WTC11 (cell line): Measurements from ENCODE around the gene CCDC136. TPM values are rescaled to one million over a fixed set of nuclear protein-coding genes. Genes with fewer than 3 reads are reported as not detected.

Experiments used
- ATAC-seq: fragments of 200-7000 bp; cut with Tn5 transposase; 2 replicates; pipeline ENCODE4 v1.10.0; 2021; ENCODE audit warnings: mild to moderate bottlenecking, moderate library complexity
- CTCF ChIA-PET: fragments of 300-600 bp; sonication (Branson Sonifier 250); formaldehyde crosslinking; loops from one replicate; lab custom pipeline; 2021; ENCODE audit warnings: antibody characterized with exemption; lab: Charles Lee
- POLR2A ChIA-PET: fragments of 350-600 bp; sonication (Branson Sonifier 250); formaldehyde crosslinking; loops from one replicate; lab custom pipeline; 2021; ENCODE audit warnings: antibody characterized with exemption; lab: Charles Lee
- DNase-seq: peaks from one replicate; pipeline ENCODE4 v3.0.0; 2021; ENCODE audit warnings: low spot score
- H3K27ac Mint-ChIP-seq: 2 replicates; pipeline ENCODE4 v1.8.0; 2021; ENCODE audit warnings: mixed read lengths
- H3K27me3 Mint-ChIP-seq: 2 replicates; pipeline ENCODE4 v1.8.0; 2021; ENCODE audit warnings: low read depth, mild to moderate bottlenecking, moderate library complexity, mixed read lengths
- H3K36me3 Mint-ChIP-seq: 2 replicates; pipeline ENCODE4 v1.8.0; 2021; ENCODE audit warnings: mixed read lengths
- H3K4me1 Mint-ChIP-seq: 2 replicates; pipeline ENCODE4 v1.8.0; 2022; ENCODE audit warnings: mixed read lengths
- H3K4me3 Mint-ChIP-seq: 2 replicates; pipeline ENCODE4 v1.8.0; 2021; ENCODE audit warnings: mild to moderate bottlenecking, moderate library complexity, mixed read lengths
- H3K9me3 Mint-ChIP-seq: 2 replicates; pipeline ENCODE4 v1.8.0; 2021; ENCODE audit warnings: mixed read lengths
- CBFB ChIP-seq: sonication (generic); formaldehyde crosslinking; IDR thresholded peaks from 2 replicates; pipeline ENCODE4 v1.8.1; 2022; ENCODE audit warnings: mild to moderate bottlenecking, low read depth, missing genetic modification reagents
- CREM ChIP-seq: sonication (generic); formaldehyde crosslinking; IDR thresholded peaks from 2 replicates; pipeline ENCODE4 v1.8.1; 2022; ENCODE audit warnings: mild to moderate bottlenecking, missing genetic modification reagents, moderate library complexity
- ESRRA ChIP-seq: sonication (generic); formaldehyde crosslinking; IDR thresholded peaks from 2 replicates; pipeline ENCODE4 v1.8.1; 2022; ENCODE audit warnings: mild to moderate bottlenecking, missing genetic modification reagents, borderline replicate concordance
- HMGA2 ChIP-seq: fragments of 250-450 bp; sonication (Bioruptor Pico); IDR thresholded peaks from 2 replicates; pipeline ENCODE4 v1.4.0; 2021; ENCODE audit warnings: mild to moderate bottlenecking, moderate library complexity
- KAT7 ChIP-seq: sonication (generic); formaldehyde crosslinking; IDR thresholded peaks from 2 replicates; pipeline ENCODE4 v1.8.1; 2023; ENCODE audit warnings: missing genetic modification reagents, mild to moderate bottlenecking, borderline replicate concordance
- NFYB ChIP-seq: sonication (generic); formaldehyde crosslinking; conservative IDR thresholded peaks from 2 replicates; pipeline ENCODE4 v1.8.0; 2022; ENCODE audit warnings: low read depth, missing genetic modification reagents
- SMAD4 ChIP-seq: sonication (generic); formaldehyde crosslinking; IDR thresholded peaks from 2 replicates; pipeline ENCODE4 v1.8.0; 2022; ENCODE audit warnings: mild to moderate bottlenecking, missing genetic modification reagents
- TEAD1 ChIP-seq: sonication (generic); formaldehyde crosslinking; IDR thresholded peaks from 2 replicates; pipeline ENCODE4 v1.8.0; 2022; ENCODE audit warnings: mild to moderate bottlenecking, missing genetic modification reagents
- ZNF121 ChIP-seq: sonication (generic); formaldehyde crosslinking; IDR thresholded peaks from 2 replicates; pipeline ENCODE4 v1.8.0; 2023; ENCODE audit warnings: missing genetic modification reagents
- ZNF232 ChIP-seq: sonication (generic); formaldehyde crosslinking; IDR thresholded peaks from 2 replicates; pipeline ENCODE4 v1.8.0; 2022; ENCODE audit warnings: mild to moderate bottlenecking, missing genetic modification reagents
- ZNF263 ChIP-seq: sonication (generic); formaldehyde crosslinking; IDR thresholded peaks from 2 replicates; pipeline ENCODE4 v1.8.1; 2022; ENCODE audit warnings: low read depth, mild to moderate bottlenecking, moderate library complexity, missing genetic modification reagents
- total RNA-seq: library from RNA; stranded (reverse); gene quantifications from 3 replicates; pipeline ENCODE4 v1.2.3, GENCODE V29; 2021
- TF ChIP-seq, protein P1 (sequence below): sonication (generic); formaldehyde crosslinking; IDR thresholded peaks from 2 replicates; pipeline ENCODE4 v1.8.1; 2022; ENCODE audit warnings: mild to moderate bottlenecking, missing genetic modification reagents, moderate library complexity, borderline replicate concordance
- TF ChIP-seq, protein P2 (sequence below): sonication (generic); formaldehyde crosslinking; IDR thresholded peaks from 2 replicates; pipeline ENCODE4 v1.8.1; 2023; ENCODE audit warnings: mild to moderate bottlenecking, missing genetic modification reagents, moderate library complexity
- TF ChIP-seq, protein P3 (sequence below): sonication (generic); formaldehyde crosslinking; IDR thresholded peaks from 2 replicates; pipeline ENCODE4 v1.8.1; 2023; ENCODE audit warnings: mild to moderate bottlenecking, missing genetic modification reagents
- TF ChIP-seq, protein P4 (sequence below): sonication (generic); formaldehyde crosslinking; IDR thresholded peaks from 2 replicates; pipeline ENCODE4 v1.8.1; 2022; ENCODE audit warnings: missing genetic modification reagents, borderline replicate concordance
- TF ChIP-seq, protein P5 (sequence below): fragments of 250-450 bp; sonication (Bioruptor Pico); IDR thresholded peaks from 2 replicates; pipeline ENCODE4 v1.8.0; 2021; ENCODE audit warnings: mild to moderate bottlenecking
- TF ChIP-seq, protein P6 (sequence below): sonication (generic); formaldehyde crosslinking; IDR thresholded peaks from 2 replicates; pipeline ENCODE4 v1.8.0; 2022; ENCODE audit warnings: mild to moderate bottlenecking, missing genetic modification reagents
- TF ChIP-seq, protein P7 (sequence below): fragments of 250-450 bp; sonication (Bioruptor Pico); IDR thresholded peaks from 2 replicates; pipeline ENCODE4 v1.9.0; 2021; ENCODE audit warnings: mild to moderate bottlenecking

Gene CCDC136
- total RNA-seq, 1 experiment from 2014 or later: 51.0 TPM

DNA sequence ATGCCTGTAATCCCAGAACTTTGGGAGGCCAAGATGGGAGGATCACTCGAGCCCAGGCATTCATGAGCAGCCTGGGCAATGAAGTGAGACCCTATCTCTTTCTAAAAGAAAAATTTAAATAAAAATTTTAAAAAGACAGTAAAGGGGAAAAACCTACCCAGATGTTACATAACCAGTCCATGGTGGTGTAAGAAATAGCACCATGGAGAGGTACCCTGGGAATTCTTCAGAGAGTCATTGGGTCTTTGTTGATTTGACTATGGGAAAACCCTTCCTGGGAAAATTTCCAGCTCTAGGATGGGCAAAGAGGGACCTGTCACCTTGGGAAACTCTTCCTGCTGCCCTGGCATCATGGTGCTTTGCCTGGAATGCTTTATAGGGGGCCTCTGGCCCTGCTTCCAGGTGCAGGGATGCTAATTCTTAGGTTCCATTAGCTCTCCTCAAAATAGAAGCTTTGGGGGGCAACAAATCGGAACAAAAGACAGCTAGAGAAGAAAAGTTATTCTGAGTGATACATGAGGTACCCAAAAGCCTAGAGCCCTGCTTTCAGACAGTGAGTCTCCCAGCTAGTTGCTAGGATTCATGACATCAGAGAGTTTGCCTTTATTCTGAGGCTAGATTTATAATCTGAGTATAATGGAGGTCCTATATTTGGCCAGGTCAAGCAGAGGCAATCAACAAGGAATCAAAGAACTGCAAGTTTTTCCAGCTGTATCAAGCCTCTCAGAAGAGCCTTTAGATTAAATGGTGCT lies 10.1 kb downstream of the CCDC136 start:
- Mint-ChIP-seq H3K9me3 (peaks cover 3% of the 10 kb centered on the region; the same call in 1 of the 2 replicates), H3K4me1 (peaks cover 14% of the 10 kb centered on the region), H3K36me3 (peaks cover 42% of the 10 kb centered on the region), H3K4me3 (no peak overlapping the region), H3K27me3 (no peaks in the 10 kb centered on the region), H3K27ac (no peak overlapping the region)
- POLR2A ChIA-PET: no interaction called here
- TF ChIP-seq NFYB (CRISPR knock-in tag) (no peak), CREM (CRISPR knock-in tag) (no peak), KAT7 (no peak), TEAD1 (CRISPR knock-in tag) (no peak), SMAD4 (no peak)
- TF ChIP-seq, protein P1, sequence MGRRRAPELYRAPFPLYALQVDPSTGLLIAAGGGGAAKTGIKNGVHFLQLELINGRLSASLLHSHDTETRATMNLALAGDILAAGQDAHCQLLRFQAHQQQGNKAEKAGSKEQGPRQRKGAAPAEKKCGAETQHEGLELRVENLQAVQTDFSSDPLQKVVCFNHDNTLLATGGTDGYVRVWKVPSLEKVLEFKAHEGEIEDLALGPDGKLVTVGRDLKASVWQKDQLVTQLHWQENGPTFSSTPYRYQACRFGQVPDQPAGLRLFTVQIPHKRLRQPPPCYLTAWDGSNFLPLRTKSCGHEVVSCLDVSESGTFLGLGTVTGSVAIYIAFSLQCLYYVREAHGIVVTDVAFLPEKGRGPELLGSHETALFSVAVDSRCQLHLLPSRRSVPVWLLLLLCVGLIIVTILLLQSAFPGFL (CRISPR knock-in tag): no peak
- no peak for DNase-seq
- CTCF ChIA-PET: interaction anchor here (1.7 kb wide), 1 partner anchor 33 kb away, joined by 3 read pairs; no protein-coding TSS in a partner anchor
- ATAC-seq: no peak

DNA sequence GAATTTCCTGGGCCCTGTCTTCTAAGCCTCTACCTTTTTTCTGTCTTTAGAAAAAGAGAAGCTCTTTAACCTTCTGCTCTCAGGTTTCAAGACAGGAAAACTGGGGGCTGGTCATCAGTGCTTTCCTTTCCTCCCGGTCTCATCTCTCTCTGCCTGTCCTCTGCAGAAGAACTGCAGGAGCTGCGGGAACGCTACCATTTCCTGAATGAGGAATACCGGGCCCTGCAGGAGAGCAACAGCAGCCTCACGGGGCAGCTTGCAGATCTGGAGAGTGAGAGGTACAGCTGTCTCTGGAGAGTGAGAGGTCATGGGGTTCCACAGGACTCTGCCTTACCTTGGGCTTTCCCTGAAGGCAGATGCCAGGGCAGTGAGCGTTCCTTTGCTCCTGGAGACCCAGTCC lies 12.7 kb downstream of the CCDC136 start:
- POLR2A ChIA-PET: interaction anchor here (0.5 to 1.4 kb wide), 2 partner anchors 12 to 229 kb away, joined by 3 to 6 read pairs; no protein-coding TSS in a partner anchor
- peaks cover 34% of the 10 kb centered on the region for H3K36me3 Mint-ChIP-seq
- H3K9me3 Mint-ChIP-seq: no peaks in the 10 kb centered on the region
- H3K4me1 Mint-ChIP-seq: peaks cover 8% of the 10 kb centered on the region
- peak overlapping the region; percentile 72 for H3K27ac Mint-ChIP-seq
- CTCF ChIA-PET: interaction anchor here (0.7 to 1.1 kb wide), 5 partner anchors 10 to 107 kb away, joined by 3 to 4 read pairs (median 3); partner anchors contain the start of gene KCP
- no peaks in the 10 kb centered on the region for H3K27me3 Mint-ChIP-seq
- ATAC-seq (peak; percentile 77), DNase-seq (no peak)
- TF ChIP-seq, protein P2, sequence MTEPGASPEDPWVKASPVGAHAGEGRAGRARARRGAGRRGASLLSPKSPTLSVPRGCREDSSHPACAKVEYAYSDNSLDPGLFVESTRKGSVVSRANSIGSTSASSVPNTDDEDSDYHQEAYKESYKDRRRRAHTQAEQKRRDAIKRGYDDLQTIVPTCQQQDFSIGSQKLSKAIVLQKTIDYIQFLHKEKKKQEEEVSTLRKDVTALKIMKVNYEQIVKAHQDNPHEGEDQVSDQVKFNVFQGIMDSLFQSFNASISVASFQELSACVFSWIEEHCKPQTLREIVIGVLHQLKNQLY (CRISPR knock-in tag): no peak
- no peak overlapping the region for H3K4me3 Mint-ChIP-seq

DNA sequence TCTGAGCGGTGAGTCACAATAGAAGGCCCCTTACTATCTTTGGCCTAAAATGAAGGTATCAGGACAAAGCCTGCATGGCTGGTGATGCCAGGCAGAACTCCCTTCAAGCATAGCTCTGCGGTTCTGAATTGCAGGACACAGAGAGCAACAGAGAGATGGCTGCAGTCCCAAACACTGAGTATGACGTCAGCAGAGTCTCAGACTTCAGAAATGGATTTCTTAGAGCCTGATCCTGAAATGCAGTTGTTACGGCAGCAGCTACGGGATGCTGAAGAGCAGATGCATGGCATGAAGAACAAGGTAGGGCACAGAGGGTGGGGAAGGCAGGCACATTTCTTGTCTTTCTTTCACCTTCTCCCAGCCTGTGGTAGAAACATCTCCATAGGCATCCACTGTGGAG lies 13.5 kb downstream of the CCDC136 start:
- H3K36me3 Mint-ChIP-seq: peaks cover 37% of the 10 kb centered on the region
- H3K4me1 Mint-ChIP-seq: peaks cover 8% of the 10 kb centered on the region
- H3K9me3 Mint-ChIP-seq: no peaks in the 10 kb centered on the region
- H3K27ac Mint-ChIP-seq: peak overlapping the region; percentile 49; the same call in 1 of the 2 replicates
- DNase-seq: no peak
- no peaks in the 10 kb centered on the region for H3K27me3 Mint-ChIP-seq
- H3K4me3 Mint-ChIP-seq: no peak overlapping the region
- ChIA-PET CTCF (no interaction called here), POLR2A (interaction anchor here (1.4 kb wide), 1 partner anchor 13 kb away, joined by 3 read pairs; no protein-coding TSS in a partner anchor)
- no peak for ATAC-seq
- TF ChIP-seq ZNF232 (CRISPR knock-in tag) (no peak), ZNF121 (no peak), HMGA2 (no peak), CBFB (no peak), CREM (CRISPR knock-in tag) (no peak), ESRRA (no peak), ZNF263 (CRISPR knock-in tag) (no peak)
- TF ChIP-seq, protein P3, sequence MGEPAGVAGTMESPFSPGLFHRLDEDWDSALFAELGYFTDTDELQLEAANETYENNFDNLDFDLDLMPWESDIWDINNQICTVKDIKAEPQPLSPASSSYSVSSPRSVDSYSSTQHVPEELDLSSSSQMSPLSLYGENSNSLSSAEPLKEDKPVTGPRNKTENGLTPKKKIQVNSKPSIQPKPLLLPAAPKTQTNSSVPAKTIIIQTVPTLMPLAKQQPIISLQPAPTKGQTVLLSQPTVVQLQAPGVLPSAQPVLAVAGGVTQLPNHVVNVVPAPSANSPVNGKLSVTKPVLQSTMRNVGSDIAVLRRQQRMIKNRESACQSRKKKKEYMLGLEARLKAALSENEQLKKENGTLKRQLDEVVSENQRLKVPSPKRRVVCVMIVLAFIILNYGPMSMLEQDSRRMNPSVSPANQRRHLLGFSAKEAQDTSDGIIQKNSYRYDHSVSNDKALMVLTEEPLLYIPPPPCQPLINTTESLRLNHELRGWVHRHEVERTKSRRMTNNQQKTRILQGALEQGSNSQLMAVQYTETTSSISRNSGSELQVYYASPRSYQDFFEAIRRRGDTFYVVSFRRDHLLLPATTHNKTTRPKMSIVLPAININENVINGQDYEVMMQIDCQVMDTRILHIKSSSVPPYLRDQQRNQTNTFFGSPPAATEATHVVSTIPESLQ (CRISPR knock-in tag): no peak
- TF ChIP-seq, protein P4, sequence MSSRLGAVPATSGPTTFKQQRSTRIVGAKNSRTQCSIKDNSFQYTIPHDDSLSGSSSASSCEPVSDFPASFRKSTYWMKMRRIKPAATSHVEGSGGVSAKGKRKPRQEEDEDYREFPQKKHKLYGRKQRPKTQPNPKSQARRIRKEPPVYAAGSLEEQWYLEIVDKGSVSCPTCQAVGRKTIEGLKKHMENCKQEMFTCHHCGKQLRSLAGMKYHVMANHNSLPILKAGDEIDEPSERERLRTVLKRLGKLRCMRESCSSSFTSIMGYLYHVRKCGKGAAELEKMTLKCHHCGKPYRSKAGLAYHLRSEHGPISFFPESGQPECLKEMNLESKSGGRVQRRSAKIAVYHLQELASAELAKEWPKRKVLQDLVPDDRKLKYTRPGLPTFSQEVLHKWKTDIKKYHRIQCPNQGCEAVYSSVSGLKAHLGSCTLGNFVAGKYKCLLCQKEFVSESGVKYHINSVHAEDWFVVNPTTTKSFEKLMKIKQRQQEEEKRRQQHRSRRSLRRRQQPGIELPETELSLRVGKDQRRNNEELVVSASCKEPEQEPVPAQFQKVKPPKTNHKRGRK (CRISPR knock-in tag): no peak
- TF ChIP-seq, protein P5, sequence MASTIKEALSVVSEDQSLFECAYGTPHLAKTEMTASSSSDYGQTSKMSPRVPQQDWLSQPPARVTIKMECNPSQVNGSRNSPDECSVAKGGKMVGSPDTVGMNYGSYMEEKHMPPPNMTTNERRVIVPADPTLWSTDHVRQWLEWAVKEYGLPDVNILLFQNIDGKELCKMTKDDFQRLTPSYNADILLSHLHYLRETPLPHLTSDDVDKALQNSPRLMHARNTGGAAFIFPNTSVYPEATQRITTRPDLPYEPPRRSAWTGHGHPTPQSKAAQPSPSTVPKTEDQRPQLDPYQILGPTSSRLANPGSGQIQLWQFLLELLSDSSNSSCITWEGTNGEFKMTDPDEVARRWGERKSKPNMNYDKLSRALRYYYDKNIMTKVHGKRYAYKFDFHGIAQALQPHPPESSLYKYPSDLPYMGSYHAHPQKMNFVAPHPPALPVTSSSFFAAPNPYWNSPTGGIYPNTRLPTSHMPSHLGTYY (CRISPR knock-in tag): no peak
- TF ChIP-seq, protein P6, sequence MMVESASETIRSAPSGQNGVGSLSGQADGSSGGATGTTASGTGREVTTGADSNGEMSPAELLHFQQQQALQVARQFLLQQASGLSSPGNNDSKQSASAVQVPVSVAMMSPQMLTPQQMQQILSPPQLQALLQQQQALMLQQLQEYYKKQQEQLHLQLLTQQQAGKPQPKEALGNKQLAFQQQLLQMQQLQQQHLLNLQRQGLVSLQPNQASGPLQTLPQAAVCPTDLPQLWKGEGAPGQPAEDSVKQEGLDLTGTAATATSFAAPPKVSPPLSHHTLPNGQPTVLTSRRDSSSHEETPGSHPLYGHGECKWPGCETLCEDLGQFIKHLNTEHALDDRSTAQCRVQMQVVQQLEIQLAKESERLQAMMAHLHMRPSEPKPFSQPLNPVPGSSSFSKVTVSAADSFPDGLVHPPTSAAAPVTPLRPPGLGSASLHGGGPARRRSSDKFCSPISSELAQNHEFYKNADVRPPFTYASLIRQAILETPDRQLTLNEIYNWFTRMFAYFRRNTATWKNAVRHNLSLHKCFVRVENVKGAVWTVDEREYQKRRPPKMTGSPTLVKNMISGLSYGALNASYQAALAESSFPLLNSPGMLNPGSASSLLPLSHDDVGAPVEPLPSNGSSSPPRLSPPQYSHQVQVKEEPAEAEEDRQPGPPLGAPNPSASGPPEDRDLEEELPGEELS (CRISPR knock-in tag): no peak
- TF ChIP-seq, protein P7, sequence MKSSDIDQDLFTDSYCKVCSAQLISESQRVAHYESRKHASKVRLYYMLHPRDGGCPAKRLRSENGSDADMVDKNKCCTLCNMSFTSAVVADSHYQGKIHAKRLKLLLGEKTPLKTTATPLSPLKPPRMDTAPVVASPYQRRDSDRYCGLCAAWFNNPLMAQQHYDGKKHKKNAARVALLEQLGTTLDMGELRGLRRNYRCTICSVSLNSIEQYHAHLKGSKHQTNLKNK (CRISPR knock-in tag): no peak
- TF ChIP-seq, protein P1 (CRISPR knock-in tag): no peak
- TF ChIP-seq, protein P2 (CRISPR knock-in tag): no peak
